Caco-2 (cell line): Measurements from ENCODE around the gene FRMD4A. TPM values are rescaled to one million over a fixed set of nuclear protein-coding genes. Genes with fewer than 3 reads are reported as not detected.
A peak's percentile ranks its signal among the peaks of the same experiment; 100 is the strongest.
"Not testable (repeated sequence)": the region's sequence is repeated elsewhere in the genome, so short reads cannot be mapped to it uniquely, and the experiment has no call there.

ENCODE experiments used
- BruUV-seq: library from RNA; stranded (reverse); fragments of 400-500 nt; replicated peaks from 2 replicates; lab custom pipeline; 2021; lab: Mats Ljungman, UMichigan
- CTCF ChIA-PET: fragments of 300-600 bp; sonication (Branson Sonifier 250); formaldehyde crosslinking; loops from one replicate; lab custom pipeline; 2022; ENCODE audit warnings: antibody characterized with exemption; lab: Charles Lee
- POLR2A ChIA-PET: fragments of 300-600 bp; sonication (Branson Sonifier 250); formaldehyde crosslinking; loops from one replicate; lab custom pipeline; 2022; ENCODE audit warnings: antibody characterized with exemption; lab: Charles Lee
- DNase-seq, 2 experiments: peaks; one replicate each; pipeline versions ENCODE4 v3.0.0 to v3.0.0-alpha.2; 2020 to 2022
- H3K27me3 ChIP-seq: replicated peaks from 2 replicates; pipeline ENCODE4 v1.6.0; 2011; ENCODE audit warnings: low read length; ENCODE audit not compliant: control insufficient read depth, insufficient read depth
- H3K36me3 ChIP-seq: 2 replicates; pipeline ENCODE4 v1.5.1; 2011; ENCODE audit warnings: low read length; ENCODE audit not compliant: control insufficient read depth, insufficient read depth
- H3K4me1 ChIP-seq: fragments of 250-450 bp; sonication (Bioruptor Pico); 2 replicates; pipeline ENCODE4 v1.5.1; 2020; ENCODE audit warnings: mild to moderate bottlenecking
- H3K4me3 ChIP-seq: 2 replicates; pipeline ENCODE4 v1.5.1; 2011; ENCODE audit warnings: low read depth, mild to moderate bottlenecking, control low read depth, low read length
- H3K9me3 ChIP-seq: fragments of 250-450 bp; sonication (Bioruptor Pico); 2 replicates; pipeline ENCODE4 v1.5.1; 2020; ENCODE audit warnings: mild to moderate bottlenecking, moderate library complexity
- H3K27ac Mint-ChIP-seq: one replicate; pipeline ENCODE4 v1.8.0; 2022; ENCODE audit warnings: mixed read lengths; ENCODE audit not compliant: unreplicated experiment
- H3K27me3 Mint-ChIP-seq: one replicate; pipeline ENCODE4 v1.8.0; 2022; ENCODE audit warnings: mixed read lengths; ENCODE audit not compliant: insufficient read depth, unreplicated experiment
- H3K36me3 Mint-ChIP-seq: one replicate; pipeline ENCODE4 v1.8.0; 2022; ENCODE audit warnings: mild to moderate bottlenecking, mixed read lengths; ENCODE audit not compliant: insufficient read depth, unreplicated experiment
- H3K4me1 Mint-ChIP-seq: one replicate; pipeline ENCODE4 v1.8.0; 2022; ENCODE audit warnings: low read depth, mixed read lengths; ENCODE audit not compliant: unreplicated experiment
- H3K4me3 Mint-ChIP-seq: one replicate; pipeline ENCODE4 v1.8.0; 2022; ENCODE audit warnings: mild to moderate bottlenecking, moderate library complexity, mixed read lengths; ENCODE audit not compliant: unreplicated experiment
- H3K9me3 Mint-ChIP-seq: one replicate; pipeline ENCODE4 v1.8.0; 2022; ENCODE audit warnings: mixed read lengths; ENCODE audit not compliant: unreplicated experiment
- CTCF ChIP-seq, 2 experiments: fragments of 200-600 bp in 1 of 2; IDR thresholded peaks; 1 replicate in 1 of 2; 2 replicates in 1 of 2; pipeline versions ENCODE4 v1.5.1 to v1.8.0; 2011 to 2022; ENCODE audit warnings: antibody characterized with exemption in 1 of 2, control low read depth in 1 of 2, inconsistent platforms in 1 of 2, low read depth in 1 of 2, low read length in 1 of 2, mild to moderate bottlenecking in 1 of 2, moderate library complexity in 1 of 2; ENCODE audit not compliant: insufficient read depth in 1 of 2, severe bottlenecking in 1 of 2, unreplicated experiment in 1 of 2
- intact Hi-C: fragments of 100-400 bp; cut with micrococcal nuclease; formaldehyde crosslinking; loops from one replicate; pipeline ENCODE4 v1.10.0; 2022; ENCODE audit not compliant: unreplicated experiment
- total RNA-seq: library from RNA; stranded (reverse); gene quantifications from 2 replicates; pipeline ENCODE4 v1.2.3, GENCODE V29; 2022

FRMD4A gene
- total RNA-seq, 1 experiment from 2014 or later, result 52.1 TPM

DNA sequence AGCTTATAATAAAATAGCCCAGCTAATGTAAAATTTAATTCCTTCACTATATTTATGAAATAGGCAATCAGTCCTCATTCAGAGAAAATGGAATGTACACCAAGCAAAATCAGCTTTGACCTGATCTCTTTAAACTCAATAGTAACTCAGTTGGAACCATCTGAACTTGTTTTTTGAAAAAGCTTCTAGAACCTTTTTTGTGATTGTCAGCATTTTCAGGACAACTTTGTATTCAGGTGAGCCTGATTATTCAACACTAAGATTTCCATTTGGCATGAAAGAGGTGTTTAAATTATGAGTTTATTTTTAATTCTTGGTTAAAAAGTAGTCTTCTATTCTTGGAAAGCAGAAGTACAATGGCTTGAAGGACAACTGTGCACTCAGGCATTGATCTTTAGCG, 89.5 kb downstream of the FRMD4A start:
- no peaks in the 10 kb centered on the region for H3K9me3 ChIP-seq
- ChIA-PET POLR2A (interaction anchor here (1.0 kb wide), 1 partner anchor 56 kb away, joined by 3 read pairs; no protein-coding TSS in a partner anchor), CTCF (interaction anchor here (0.8 kb wide), 1 partner anchor 56 kb away, joined by 5 read pairs; no protein-coding TSS in a partner anchor)
- no peaks in the 10 kb centered on the region for H3K36me3 ChIP-seq
- H3K4me3 ChIP-seq, result no peak overlapping the region
- DNase-seq, result no peak
- H3K27me3 Mint-ChIP-seq, result no peaks in the 10 kb centered on the region
- no peak for TF ChIP-seq CTCF (IDR thresholded peaks at IDR 0.05; ENCODE audit: insufficient read depth in 1 of 2, low read depth in 1 of 2, low read length in 1 of 2, severe bottlenecking in 1 of 2, unreplicated experiment in 1 of 2)
- peaks cover 7% of the 10 kb centered on the region for H3K4me1 Mint-ChIP-seq
- H3K4me3 Mint-ChIP-seq, result no peak overlapping the region
- intact Hi-C loops, result loop anchor here (1.0 to 5.0 kb wide), 2 partner anchors 44 to 454 kb away; no protein-coding TSS in a partner anchor
- H3K27ac Mint-ChIP-seq, result no peak overlapping the region
- no peaks in the 10 kb centered on the region; the same call in 1 of the 2 replicates for H3K4me1 ChIP-seq
- no TSS peak for BruUV-seq
- H3K9me3 Mint-ChIP-seq, result no peaks in the 10 kb centered on the region
- no peaks in the 10 kb centered on the region for H3K36me3 Mint-ChIP-seq
- no peaks in the 10 kb centered on the region for H3K27me3 ChIP-seq

- no peak overlapping the region for H3K4me3 ChIP-seq
- DNase-seq, result no peak
- intact Hi-C loops, result loop anchor here (1.0 to 5.0 kb wide), 2 partner anchors 43 to 453 kb away; no protein-coding TSS in a partner anchor
- no peaks in the 10 kb centered on the region for H3K9me3 Mint-ChIP-seq
- no peak overlapping the region for H3K4me3 Mint-ChIP-seq
- TF ChIP-seq CTCF (IDR thresholded peaks at IDR 0.05; ENCODE audit: insufficient read depth in 1 of 2, low read depth in 1 of 2, low read length in 1 of 2, severe bottlenecking in 1 of 2, unreplicated experiment in 1 of 2), result peak; percentile 12 to 21
- no peaks in the 10 kb centered on the region for H3K9me3 ChIP-seq
- H3K36me3 Mint-ChIP-seq, result no peaks in the 10 kb centered on the region
- BruUV-seq, result no TSS peak
- no peak overlapping the region for H3K27ac Mint-ChIP-seq
- H3K4me1 ChIP-seq, result no peaks in the 10 kb centered on the region; the same call in 1 of the 2 replicates
- H3K36me3 ChIP-seq, result no peaks in the 10 kb centered on the region
- H3K27me3 Mint-ChIP-seq, result no peaks in the 10 kb centered on the region
- ChIA-PET POLR2A (interaction anchor here (1.0 kb wide), 1 partner anchor 55 kb away, joined by 3 read pairs; no protein-coding TSS in a partner anchor), CTCF (no interaction called here)
- no peaks in the 10 kb centered on the region for H3K27me3 ChIP-seq
- peaks cover 7% of the 10 kb centered on the region for H3K4me1 Mint-ChIP-seq
Measured at GRCh38 chr10:14240253-14241189, 90.2 kb downstream of the FRMD4A start.

GRCh38 chr10:14238659-14239058, 92.1 kb downstream of the FRMD4A start:
- H3K27me3 ChIP-seq, H3K4me1 Mint-ChIP-seq, H3K4me3 Mint-ChIP-seq, H3K4me3 ChIP-seq, intact Hi-C loops, CTCF ChIA-PET, H3K36me3 Mint-ChIP-seq, H3K9me3 ChIP-seq, H3K27me3 Mint-ChIP-seq, BruUV-seq, POLR2A ChIA-PET, H3K27ac Mint-ChIP-seq, DNase-seq, H3K36me3 ChIP-seq, H3K9me3 Mint-ChIP-seq, H3K4me1 ChIP-seq: not testable (repeated sequence)
